GM19452 (cell line): ENCODE results near the gene CDKL1.
"Not testable (repeated sequence)": the region's sequence is repeated elsewhere in the genome, so short reads cannot be mapped to it uniquely, and the experiment has no call there.

ENCODE experiments used
- ATAC-seq: cut with Tn5 transposase; IDR thresholded peaks from one replicate; pipeline ENCODE4 v1.9.1; 2021; ENCODE audit not compliant: unreplicated experiment

The CDKL1 gene

GRCh38 chr14:50359631-50360030 is 37.0 kb downstream of the CDKL1 start:
- ATAC-seq: no peak

GRCh38 chr14:50357753-50358395 is 38.8 kb downstream of the CDKL1 start:
- no peak for ATAC-seq

- no peak for ATAC-seq
Observed at GRCh38 chr14:50357124-50357523, 39.6 kb downstream of the CDKL1 start.

GRCh38 chr14:50356283-50356682 is 40.4 kb downstream of the CDKL1 start:
- not testable (repeated sequence) for ATAC-seq

- no peak for ATAC-seq
Observed at GRCh38 chr14:50355692-50356091, 41.0 kb downstream of the CDKL1 start.

- ATAC-seq: no peak
Observed at GRCh38 chr14:50354527-50354926, 42.2 kb downstream of the CDKL1 start.

GRCh38 chr14:50353126-50353525 is 43.6 kb downstream of the CDKL1 start:
- ATAC-seq: no peak

GRCh38 chr14:50352584-50352983 is 44.1 kb downstream of the CDKL1 start:
- no peak for ATAC-seq

- ATAC-seq: no peak
Observed at GRCh38 chr14:50350975-50351374, 45.7 kb downstream of the CDKL1 start.

GRCh38 chr14:50348933-50349332 is 47.7 kb downstream of the CDKL1 start:
- ATAC-seq: no peak

- no peak for ATAC-seq
Observed at GRCh38 chr14:50347521-50347920, 49.2 kb downstream of the CDKL1 start.

- no peak for ATAC-seq
Observed at GRCh38 chr14:50345846-50346422, 50.7 kb downstream of the CDKL1 start.

GRCh38 chr14:50344876-50345563 is 51.7 kb downstream of the CDKL1 start:
- no peak for ATAC-seq

GRCh38 chr14:50344116-50344775 is 52.4 kb downstream of the CDKL1 start:
- peak; percentile 77 for ATAC-seq

GRCh38 chr14:50343434-50343833 is 53.2 kb downstream of the CDKL1 start:
- no peak for ATAC-seq

- ATAC-seq: no peak
Observed at GRCh38 chr14:50342221-50343078, 54.2 kb downstream of the CDKL1 start.

GRCh38 chr14:50340963-50341362 is 55.7 kb downstream of the CDKL1 start:
- ATAC-seq: no peak

- ATAC-seq: no peak
Observed at GRCh38 chr14:50340045-50340444, 56.6 kb downstream of the CDKL1 start.

GRCh38 chr14:50339178-50339804 is 57.4 kb downstream of the CDKL1 start:
- no peak for ATAC-seq

- no peak for ATAC-seq
Observed at GRCh38 chr14:50338587-50338986, 58.1 kb downstream of the CDKL1 start.
